ENCODE data around the gene COPE. TPM values are rescaled to one million over a fixed set of nuclear protein-coding genes. Genes with fewer than 3 reads are reported as not detected.

COPE gene
- total and polyA plus RNA-seq, 2 donors (not counting 1 experiment from before 2014, with no cell fraction given), result 154 to 279 TPM

- Histone ChIP-seq H3K27me3 (replicated peaks in 1 of 4; ENCODE audit: control extremely low read depth in 1 of 4, control insufficient read depth in 3 of 4, insufficient read depth in 4 of 4, low read length in 3 of 4) (no peaks in the 10 kb centered on the region), H3K4me3 (ENCODE audit: control extremely low read depth in 1 of 5, extremely low read depth in 1 of 5, insufficient read depth in 1 of 5, low read depth in 2 of 5, low read length in 4 of 5) (no peak overlapping the region), H4K20me1 (ENCODE audit: control insufficient read depth, insufficient read depth, low read length, poor library complexity, severe bottlenecking) (no peaks in the 10 kb centered on the region), H3K9me3 (ENCODE audit: control extremely low read depth in 1 of 3, control insufficient read depth in 2 of 3, insufficient read depth in 1 of 3, low read length in 2 of 3) (peaks cover 0 to 27% (median 4%) of the 10 kb centered on the region in 3 donors), H3K9ac (ENCODE audit: low read length) (no peak overlapping the region), H2AFZ (ENCODE audit: insufficient read depth, low read depth, low read length, poor library complexity, severe bottlenecking) (no peak overlapping the region), H3K4me1 (ENCODE audit: control insufficient read depth in 2 of 2, insufficient read depth in 2 of 2, low read length in 2 of 2) (no peaks in the 10 kb centered on the region), H3K4me2 (replicated peaks; ENCODE audit: low read depth, low read length, poor library complexity, severe bottlenecking) (no peak overlapping the region), H3K79me2 (ENCODE audit: control insufficient read depth, insufficient read depth, low read length) (no peaks in the 10 kb centered on the region), H3K27ac (ENCODE audit: low read length in 2 of 2) (no peak overlapping the region), H3K36me3 (replicated peaks in 1 of 2; ENCODE audit: control extremely low read depth in 1 of 2, control insufficient read depth in 1 of 2, extremely low read depth in 1 of 2, insufficient read depth in 2 of 2, low read length in 1 of 2) (no peaks in the 10 kb centered on the region)
- intact Hi-C loops (cut with micrococcal nuclease), result no loop called here
- ATAC-seq (ENCODE audit: low read depth) (no peak), DNase-seq (no peak)
- TF ChIP-seq CTCF (IDR thresholded peaks at IDR 0.05), result no peak
- no peak for TF ChIP-seq EZH2 (IDR thresholded peaks at IDR 0.05; ENCODE audit: borderline replicate concordance, insufficient read depth, low read depth, low read length, poor library complexity, severe bottlenecking)
- Mint-ChIP-seq H3K9me3 (ENCODE audit: insufficient read depth) (peaks cover 3% of the 10 kb centered on the region), H3K27ac (no peak overlapping the region), H3K4me3 (no peak overlapping the region), H3K27me3 (no peaks in the 10 kb centered on the region), H3K4me1 (no peaks in the 10 kb centered on the region)
- WGBS (ENCODE audit: insufficient coverage), result 93% methylated on average over 31 of the region's 34 CpGs
- CTCF ChIA-PET, result no interaction called here
- POLR2A ChIA-PET, result no interaction called here
These were observed 40.2 kb downstream of the COPE start for GRCh38 chr19:18878858-18879578.

- Mint-ChIP-seq H3K27ac (no peak overlapping the region), H3K9me3 (ENCODE audit: insufficient read depth) (peaks cover 3% of the 10 kb centered on the region), H3K27me3 (no peaks in the 10 kb centered on the region), H3K4me3 (no peak overlapping the region), H3K4me1 (no peaks in the 10 kb centered on the region)
- Histone ChIP-seq H3K4me1 (ENCODE audit: control insufficient read depth in 2 of 2, insufficient read depth in 2 of 2, low read length in 2 of 2) (no peaks in the 10 kb centered on the region), H3K4me2 (replicated peaks; ENCODE audit: low read depth, low read length, poor library complexity, severe bottlenecking) (no peak overlapping the region), H4K20me1 (ENCODE audit: control insufficient read depth, insufficient read depth, low read length, poor library complexity, severe bottlenecking) (no peaks in the 10 kb centered on the region), H3K9me3 (ENCODE audit: control extremely low read depth in 1 of 3, control insufficient read depth in 2 of 3, insufficient read depth in 1 of 3, low read length in 2 of 3) (peaks cover 0 to 27% (median 4%) of the 10 kb centered on the region in 3 donors), H3K27ac (ENCODE audit: low read length in 2 of 2) (no peak overlapping the region), H2AFZ (ENCODE audit: insufficient read depth, low read depth, low read length, poor library complexity, severe bottlenecking) (no peak overlapping the region), H3K27me3 (replicated peaks in 1 of 4; ENCODE audit: control extremely low read depth in 1 of 4, control insufficient read depth in 3 of 4, insufficient read depth in 4 of 4, low read length in 3 of 4) (peaks cover 0 to under 1% (median 0%) of the 10 kb centered on the region in 4 experiments), H3K79me2 (ENCODE audit: control insufficient read depth, insufficient read depth, low read length) (no peaks in the 10 kb centered on the region), H3K36me3 (replicated peaks in 1 of 2; ENCODE audit: control extremely low read depth in 1 of 2, control insufficient read depth in 1 of 2, extremely low read depth in 1 of 2, insufficient read depth in 2 of 2, low read length in 1 of 2) (no peaks in the 10 kb centered on the region), H3K4me3 (ENCODE audit: control extremely low read depth in 1 of 5, extremely low read depth in 1 of 5, insufficient read depth in 1 of 5, low read depth in 2 of 5, low read length in 4 of 5) (no peak overlapping the region), H3K9ac (ENCODE audit: low read length) (no peak overlapping the region)
- POLR2A ChIA-PET, result no interaction called here
- DNase-seq, result no peak
- TF ChIP-seq EZH2 (IDR thresholded peaks at IDR 0.05; ENCODE audit: borderline replicate concordance, insufficient read depth, low read depth, low read length, poor library complexity, severe bottlenecking) (no peak), CTCF (IDR thresholded peaks at IDR 0.05) (no peak)
- CTCF ChIA-PET, result no interaction called here
- ATAC-seq (ENCODE audit: low read depth), result no peak
- intact Hi-C loops (cut with micrococcal nuclease), result no loop called here
- WGBS (ENCODE audit: insufficient coverage), result 93% methylated on average over 25 of the region's 25 CpGs
These were observed 41.0 kb downstream of the COPE start for GRCh38 chr19:18878058-18878797.

All from B cell (primary cell).